GM19468 (cell line): ENCODE measurements around the gene AJAP1.

Experiments
- ATAC-seq: cut with Tn5 transposase; IDR thresholded peaks from one replicate; pipeline ENCODE4 v1.9.1; 2021; ENCODE audit warnings: mild to moderate bottlenecking, moderate library complexity, moderate number of reproducible peaks; ENCODE audit not compliant: unreplicated experiment; ENCODE audit errors: extremely low read depth

AJAP1 gene

GRCh38 chr1:4796161-4797015 is 142.0 kb downstream of the AJAP1 start:
- ATAC-seq: peak; percentile 59

- no peak for ATAC-seq
These were observed 142.6 kb downstream of the AJAP1 start for GRCh38 chr1:4797016-4797410.

- ATAC-seq: no peak
These were observed 143.0 kb downstream of the AJAP1 start for GRCh38 chr1:4797429-4797828.

GRCh38 chr1:4801192-4801924 is 146.9 kb downstream of the AJAP1 start:
- ATAC-seq: no peak

GRCh38 chr1:4802024-4802423 is 147.6 kb downstream of the AJAP1 start:
- no peak for ATAC-seq

- no peak for ATAC-seq
These were observed 148.9 kb downstream of the AJAP1 start for GRCh38 chr1:4803335-4803734.

GRCh38 chr1:4805987-4806386 is 151.6 kb downstream of the AJAP1 start:
- no peak for ATAC-seq

GRCh38 chr1:4820543-4820942 is 166.1 kb downstream of the AJAP1 start:
- ATAC-seq: no peak

GRCh38 chr1:4825800-4826450 is 171.5 kb downstream of the AJAP1 start:
- no peak for ATAC-seq

GRCh38 chr1:4830707-4831106 is 176.3 kb downstream of the AJAP1 start:
- ATAC-seq: no peak

GRCh38 chr1:4836574-4836973 is 182.2 kb downstream of the AJAP1 start:
- ATAC-seq: no peak

GRCh38 chr1:4837031-4837600 is 182.7 kb downstream of the AJAP1 start:
- ATAC-seq: no peak

GRCh38 chr1:4837752-4838151 is 183.3 kb downstream of the AJAP1 start:
- ATAC-seq: no peak

- no peak for ATAC-seq
These were observed 183.8 kb downstream of the AJAP1 start for GRCh38 chr1:4838231-4838630.
